Liver (tissue), 3 donors: ENCODE measurements around the gene SEC62.

Experiments
- ATF3 ChIP-seq: IDR thresholded peaks from 2 replicates; pipeline ENCODE4 v1.6.1; 2016; ENCODE audit warnings: antibody characterized with exemption
- CTCF ChIP-seq: fragments of 150-350 bp; IDR thresholded peaks from 2 replicates; pipeline ENCODE4 v1.5.1; 2017; ENCODE audit warnings: improper control_type of control experiment, low read depth, low read length; ENCODE audit not compliant: missing input control
- EGR1 ChIP-seq, 2 donors: IDR thresholded peaks; 2 replicates each; pipeline ENCODE4 v1.6.1; 2016 to 2018; ENCODE audit warnings: antibody characterized with exemption in 2 of 2, low read depth in 2 of 2
- HNF4G ChIP-seq: IDR thresholded peaks from 2 replicates; pipeline ENCODE4 v1.6.1; 2016; ENCODE audit warnings: antibody characterized with exemption
- JUND ChIP-seq, 2 donors: IDR thresholded peaks; 2 replicates each; pipeline ENCODE4 v1.6.1; 2016; ENCODE audit warnings: antibody characterized with exemption in 2 of 2
- MAX ChIP-seq: IDR thresholded peaks from 2 replicates; pipeline ENCODE4 v1.6.1; 2016; ENCODE audit warnings: antibody characterized with exemption
- NR2F2 ChIP-seq: IDR thresholded peaks from 2 replicates; pipeline ENCODE4 v1.6.1; 2016; ENCODE audit warnings: antibody characterized with exemption
- RAD21 ChIP-seq, 2 donors: IDR thresholded peaks; 2 replicates each; pipeline ENCODE4 v1.6.1; 2016; ENCODE audit warnings: antibody characterized with exemption in 2 of 2, mild to moderate bottlenecking in 2 of 2
- REST ChIP-seq: IDR thresholded peaks from 2 replicates; pipeline ENCODE4 v1.6.1; 2016; ENCODE audit warnings: antibody characterized with exemption, mild to moderate bottlenecking
- SP1 ChIP-seq: IDR thresholded peaks from 2 replicates; pipeline ENCODE4 v1.6.1; 2018; ENCODE audit warnings: antibody characterized with exemption, mild to moderate bottlenecking
- TAF1 ChIP-seq: conservative IDR thresholded peaks from 2 replicates; pipeline ENCODE4 v1.6.1; 2016; ENCODE audit warnings: antibody characterized with exemption, mild to moderate bottlenecking
- YY1 ChIP-seq: IDR thresholded peaks from 2 replicates; pipeline ENCODE4 v1.6.1; 2016; ENCODE audit warnings: antibody characterized with exemption, mild to moderate bottlenecking
- ZBTB33 ChIP-seq: IDR thresholded peaks from 2 replicates; pipeline ENCODE4 v1.6.1; 2016; ENCODE audit warnings: antibody characterized with exemption
- donor health status: healthy.
- donor health status: healthy.

- TF ChIP-seq CTCF: no peak
- no peak for TF ChIP-seq YY1
- no peak for TF ChIP-seq JUND (IDR thresholded peaks at IDR 0.05)
- TF ChIP-seq RAD21 (IDR thresholded peaks at IDR 0.05): no peak
- no peak for TF ChIP-seq REST
- no peak for TF ChIP-seq MAX
- no peak for TF ChIP-seq EGR1 (IDR thresholded peaks at IDR 0.05; ENCODE audit: low read depth in 2 of 2)
- TF ChIP-seq TAF1: no peak
- TF ChIP-seq ATF3: no peak
- no peak for TF ChIP-seq HNF4G
- no peak for TF ChIP-seq ZBTB33
- no peak for TF ChIP-seq SP1
- TF ChIP-seq NR2F2: no peak
Measured at GRCh38 chr3:170016057-170016456, 49.5 kb downstream of the SEC62 start.
